ENCODE data around the gene LETM1. TPM values are rescaled to one million over a fixed set of nuclear protein-coding genes. Genes with fewer than 3 reads are reported as not detected.

The LETM1 gene
- total and polyA plus RNA-seq, 2 of the 8 experiments (the other 6 are each of a cell fraction or from before 2014, with no cell fraction given) = 19.8 to 50.1 TPM

DNA sequence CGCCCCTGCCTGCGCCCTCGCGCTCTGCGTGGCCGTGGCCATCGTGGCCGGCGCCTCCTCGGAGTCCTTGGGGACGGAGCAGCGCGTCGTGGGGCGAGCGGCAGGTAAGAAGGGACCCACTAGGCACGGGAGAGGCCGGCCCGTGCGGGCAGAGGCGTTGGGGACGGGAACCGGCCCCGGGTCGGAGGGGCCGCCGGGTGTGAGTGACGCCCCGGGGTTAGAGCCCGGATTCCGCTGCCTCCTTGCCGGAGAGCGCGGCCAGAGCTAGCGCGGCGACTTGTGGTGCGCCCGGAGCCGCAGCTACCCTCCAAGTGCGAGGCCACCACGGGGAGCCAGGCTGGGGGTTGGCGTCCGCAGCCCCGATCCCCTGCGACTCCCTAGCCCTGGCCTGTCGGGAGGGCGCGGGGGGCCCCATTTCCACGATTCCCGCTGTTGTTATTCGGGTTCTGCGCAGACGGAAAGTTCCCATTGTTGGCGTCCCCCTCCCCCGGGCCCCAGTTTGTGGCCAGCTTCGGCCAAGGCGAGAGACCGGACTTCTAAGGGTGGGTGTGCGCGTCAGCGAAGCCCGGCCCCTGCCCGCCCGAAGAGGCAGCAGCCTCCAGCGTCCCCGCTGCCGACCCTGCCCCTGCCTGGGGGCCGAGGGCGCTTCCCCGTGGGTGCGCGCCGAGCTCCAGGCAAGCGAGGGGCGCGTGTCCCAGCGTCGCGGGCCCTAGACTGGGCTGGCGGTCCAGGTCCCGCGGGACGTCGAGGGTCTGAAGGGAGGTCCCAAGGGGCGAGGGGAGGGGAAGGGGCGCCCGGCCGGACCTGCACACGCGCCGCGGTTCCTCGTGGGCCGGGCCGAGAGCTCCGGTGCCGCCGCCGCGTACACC lies 61.8 kb downstream of the LETM1 start (continued):
- TF ChIP-seq TBP (IDR thresholded peaks at IDR 0.05; ENCODE audit: low read depth, low read length) = no peak
- no peak for TF ChIP-seq SIRT6 (IDR thresholded peaks at IDR 0.05; ENCODE audit: low read length)
- peak; percentile 17 for TF ChIP-seq KDM4A (IDR thresholded peaks at IDR 0.05; ENCODE audit: low read depth, low read length, severe bottlenecking)
- TF ChIP-seq KDM5A (IDR thresholded peaks at IDR 0.05; ENCODE audit: low read length) = no peak
